RWPE2 (cell line): ENCODE data around the gene ERRFI1.

ENCODE experiments used
- ATAC-seq: fragments of 200-7000 bp; cut with Tn5 transposase; 3 replicates; pipeline ENCODE4 v1.9.1; 2021; ENCODE audit warnings: low read depth
- DNase-seq: peaks from one replicate; pipeline ENCODE4 v3.0.0-alpha.2; 2020; ENCODE audit warnings: low spot score
- H3K27ac ChIP-seq: fragments of 450-650 bp; 2 replicates; pipeline ENCODE4 v1.5.1; 2017; ENCODE audit warnings: mild to moderate bottlenecking; ENCODE audit not compliant: poor library complexity, severe bottlenecking
- H3K27me3 ChIP-seq: fragments of 250-450 bp; sonication (Bioruptor Pico); 2 replicates; pipeline ENCODE4 v1.5.1; 2021; ENCODE audit warnings: mild to moderate bottlenecking, moderate library complexity; ENCODE audit not compliant: insufficient read depth, poor library complexity, severe bottlenecking
- H3K36me3 ChIP-seq: fragments of 250-450 bp; sonication (Bioruptor Pico); 2 replicates; pipeline ENCODE4 v1.5.1; 2020; ENCODE audit warnings: low read depth, mild to moderate bottlenecking, moderate library complexity
- H3K4me1 ChIP-seq: fragments of 250-450 bp; sonication (Bioruptor Pico); 2 replicates; pipeline ENCODE4 v1.5.1; 2021; ENCODE audit warnings: mild to moderate bottlenecking, moderate library complexity; ENCODE audit not compliant: insufficient read depth, poor library complexity, severe bottlenecking
- H3K4me3 ChIP-seq: fragments of 250-450 bp; sonication (Bioruptor Pico); 2 replicates; pipeline ENCODE4 v1.5.1; 2021; ENCODE audit warnings: mild to moderate bottlenecking, moderate library complexity; ENCODE audit not compliant: severe bottlenecking
- H3K9me3 ChIP-seq: fragments of 250-450 bp; sonication (Bioruptor Pico); 2 replicates; pipeline ENCODE4 v1.5.1; 2021; ENCODE audit warnings: mild to moderate bottlenecking, moderate library complexity; ENCODE audit not compliant: severe bottlenecking
- CTCF ChIP-seq: fragments of 450-650 bp; IDR thresholded peaks from one replicate; pipeline ENCODE4 v1.5.1; 2017; ENCODE audit warnings: mild to moderate bottlenecking, moderate library complexity; ENCODE audit not compliant: poor library complexity, severe bottlenecking

ERRFI1 gene

DNA sequence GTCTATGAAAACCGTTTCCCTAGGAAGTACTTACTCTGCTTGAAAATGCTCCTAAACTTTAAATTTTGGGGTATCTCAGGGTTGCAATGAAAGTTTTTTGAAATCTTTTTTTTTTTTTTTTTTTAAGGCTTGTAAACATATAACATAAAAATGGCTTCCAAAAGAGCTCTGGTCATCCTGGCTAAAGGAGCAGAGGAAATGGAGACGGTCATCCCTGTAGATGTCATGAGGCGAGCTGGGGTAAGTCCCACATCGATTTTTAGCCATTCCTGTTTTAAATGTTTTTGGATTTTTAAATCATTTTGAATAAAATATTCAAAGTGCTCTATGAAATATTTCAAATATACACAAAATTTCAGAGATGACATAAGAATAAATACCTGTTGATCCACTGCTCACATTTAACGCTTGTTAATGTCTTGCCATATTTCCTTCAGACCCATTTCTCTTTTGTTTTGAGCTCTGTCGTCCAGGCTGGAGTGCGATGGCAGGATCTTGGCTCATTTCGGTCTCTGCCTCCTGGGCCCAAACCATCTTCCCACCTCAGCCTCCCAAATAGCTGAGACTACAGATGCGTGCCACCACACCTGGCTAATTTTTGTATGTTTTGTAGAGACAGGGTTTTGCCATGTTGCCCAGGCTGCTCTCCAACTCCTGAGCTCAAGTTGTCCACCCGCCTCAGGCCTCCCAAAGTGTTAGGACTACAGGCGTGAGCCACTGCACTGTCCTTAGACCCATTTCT lies 63.3 kb downstream of the ERRFI1 start:
- no peak for TF ChIP-seq CTCF
- ATAC-seq (no peak), DNase-seq (no peak)
- H3K27me3 ChIP-seq = no peaks in the 10 kb centered on the region
- H3K9me3 ChIP-seq = no peaks in the 10 kb centered on the region
- H3K4me1 ChIP-seq = peaks cover 9% of the 10 kb centered on the region
- H3K27ac ChIP-seq = peak overlapping the region; percentile 50
- H3K36me3 ChIP-seq = peaks cover 52% of the 10 kb centered on the region
- peak overlapping the region; percentile 63 for H3K4me3 ChIP-seq

- no peaks in the 10 kb centered on the region for H3K9me3 ChIP-seq
- H3K36me3 ChIP-seq = peaks cover 44% of the 10 kb centered on the region
- H3K4me1 ChIP-seq = peaks cover 9% of the 10 kb centered on the region
- H3K27me3 ChIP-seq = no peaks in the 10 kb centered on the region
- H3K4me3 ChIP-seq = peak overlapping the region; percentile 63
- peak overlapping the region; percentile 50 for H3K27ac ChIP-seq
- TF ChIP-seq CTCF = no peak
- ATAC-seq (no peak), DNase-seq (no peak)
Measured at GRCh38 chr1:7962014-7962335, 64.1 kb downstream of the ERRFI1 start.
